HCT116 (cell line): Measurements from ENCODE around the gene ECEL1. TPM values are rescaled to one million over a fixed set of nuclear protein-coding genes. Genes with fewer than 3 reads are reported as not detected.

Experiments
- ATAC-seq: fragments of 200-7000 bp; cut with Tn5 transposase; 2 replicates; pipeline ENCODE4 v1.9.1; 2020; ENCODE audit warnings: mild to moderate bottlenecking, moderate library complexity
- BruUV-seq: library from RNA; stranded (reverse); fragments of 400-500 nt; replicated peaks from 2 replicates; lab custom pipeline; 2021; lab: Mats Ljungman, UMichigan
- CTCF ChIA-PET: fragments of 300-600 bp; sonication (Branson Sonifier 250); formaldehyde crosslinking; loops from one replicate; lab custom pipeline; 2021; ENCODE audit warnings: antibody characterized with exemption; lab: Charles Lee
- POLR2A ChIA-PET: fragments of 300-600, 350-600 bp; sonication (Branson Sonifier 250); formaldehyde crosslinking; loops from one replicate; lab custom pipeline; 2021; ENCODE audit warnings: antibody characterized with exemption; lab: Charles Lee
- RAD21 ChIA-PET, 2 experiments: fragments of 300-600 bp; sonication (Branson Sonifier 250); formaldehyde crosslinking; loops; one replicate each; lab custom pipeline; 2023; ENCODE audit warnings: low total read pairs in 2 of 2; ENCODE audit not compliant: uncharacterized antibody in 2 of 2, unreplicated experiment in 2 of 2, low non-redundant PET in 1 of 2; lab: Charles Lee
- DNase-seq: peaks from one replicate; pipeline ENCODE4 v3.0.0-alpha.2; 2010; ENCODE audit warnings: low read depth, low spot score
- H2AFZ ChIP-seq: fragments of 200-600 bp; shearing (Covaris generic), sonication (generic); 2 replicates; pipeline ENCODE4 v1.6.1; 2017; ENCODE audit warnings: low read depth, mixed run types, mixed read lengths, antibody characterized with exemption, low read length; ENCODE audit not compliant: poor library complexity, severe bottlenecking
- H3K27ac ChIP-seq: 2 replicates; pipeline ENCODE4 v1.5.1; 2012; ENCODE audit warnings: low read depth, low read length
- H3K27me3 ChIP-seq: fragments of 200-600 bp; sonication (generic); 2 replicates; pipeline ENCODE4 v1.6.1; 2016; ENCODE audit warnings: mixed run types, low read length, mixed read lengths; ENCODE audit not compliant: insufficient read depth
- H3K36me3 ChIP-seq, 2 experiments: fragments of 200-500 bp in 1 of 2; fragments of 200-600 bp in 1 of 2; sonication (Bioruptor generic) in 1 of 2; sonication (generic) in 1 of 2; 2 replicates each; pipeline versions ENCODE4 v1.5.1 to v1.6.1; 2014 to 2016; ENCODE audit warnings: low read length in 2 of 2, inconsistent platforms in 1 of 2, mixed read lengths in 1 of 2, mixed run types in 1 of 2; ENCODE audit not compliant: insufficient read depth in 2 of 2, control insufficient read depth in 1 of 2
- H3K4me1 ChIP-seq, 2 experiments: fragments of 200-600 bp in 1 of 2; sonication (generic) in 1 of 2; 2 replicates each; pipeline versions ENCODE4 v1.5.1 to v1.6.1; 2012 to 2017; ENCODE audit warnings: low read length in 2 of 2, inconsistent platforms in 1 of 2, mild to moderate bottlenecking in 1 of 2, mixed read lengths in 1 of 2, mixed run types in 1 of 2, moderate library complexity in 1 of 2; ENCODE audit not compliant: insufficient read depth in 2 of 2, control insufficient read depth in 1 of 2
- H3K4me2 ChIP-seq: fragments of 200-600 bp; sonication (generic); 2 replicates; pipeline ENCODE4 v1.6.1; 2017; ENCODE audit warnings: mixed run types, low read length, mixed read lengths
- H3K4me3 ChIP-seq, 2 experiments: fragments of 200-600 bp in 1 of 2; sonication (generic) in 1 of 2; replicated peaks in 1 of 2; 2 replicates each; pipeline ENCODE4 v1.5.1; 2011 to 2016; ENCODE audit warnings: low read length in 2 of 2, control low read depth in 1 of 2, low read depth in 1 of 2, mild to moderate bottlenecking in 1 of 2, mixed read lengths in 1 of 2, mixed run types in 1 of 2
- H3K79me2 ChIP-seq: fragments of 200-600 bp; sonication (generic); 2 replicates; pipeline ENCODE4 v1.6.1; 2017; ENCODE audit warnings: mild to moderate bottlenecking, mixed run types, low read length, moderate library complexity, mixed read lengths; ENCODE audit not compliant: insufficient read depth
- H3K9ac ChIP-seq: fragments of 200-600 bp; sonication (generic); 2 replicates; pipeline ENCODE4 v1.6.1; 2016; ENCODE audit warnings: low read length, mixed read lengths
- H3K9me2 ChIP-seq: fragments of 200-600 bp; sonication (generic), shearing (Covaris generic); 2 replicates; pipeline ENCODE4 v1.6.1; 2017; ENCODE audit warnings: mixed run types, mild to moderate bottlenecking, moderate library complexity; ENCODE audit not compliant: insufficient read depth
- H3K9me3 ChIP-seq, 2 experiments: fragments of 200-500 bp in 1 of 2; fragments of 200-600 bp in 1 of 2; sonication (Bioruptor generic) in 1 of 2; sonication (generic) in 1 of 2; 2 replicates each; pipeline ENCODE4 v1.6.1; 2014 to 2017; ENCODE audit warnings: low read length in 2 of 2, mixed read lengths in 2 of 2, inconsistent platforms in 1 of 2, low read depth in 1 of 2, mild to moderate bottlenecking in 1 of 2, mixed run types in 1 of 2, moderate library complexity in 1 of 2; ENCODE audit not compliant: control insufficient read depth in 1 of 2, insufficient read depth in 1 of 2
- H4K20me1 ChIP-seq: fragments of 200-600 bp; sonication (generic), shearing (Covaris generic); 2 replicates; pipeline ENCODE4 v1.6.1; 2017; ENCODE audit warnings: mixed run types, mild to moderate bottlenecking, moderate library complexity; ENCODE audit not compliant: insufficient read depth
- CBX3 ChIP-seq: IDR thresholded peaks from 2 replicates; pipeline ENCODE4 v1.6.1; 2012; ENCODE audit warnings: low read depth
- CEBPB ChIP-seq: IDR thresholded peaks from 2 replicates; pipeline ENCODE4 v1.6.1; 2012; ENCODE audit warnings: low read depth
- CTCF ChIP-seq, 3 experiments: fragments of 200-600 bp in 1 of 3; sonication (generic) in 1 of 3; IDR thresholded peaks in 2 of 3; conservative IDR thresholded peaks in 1 of 3; 2 replicates each; pipeline ENCODE4 v1.5.1; 2012 to 2017; ENCODE audit warnings: low read depth in 2 of 3, low read length in 2 of 3, antibody characterized with exemption in 1 of 3, borderline replicate concordance in 1 of 3, control low read depth in 1 of 3, mild to moderate bottlenecking in 1 of 3, mixed read lengths in 1 of 3, mixed run types in 1 of 3, moderate library complexity in 1 of 3; ENCODE audit not compliant: insufficient read depth in 1 of 3
- EGR1 ChIP-seq: IDR thresholded peaks from 2 replicates; pipeline ENCODE4 v1.6.1; 2012; ENCODE audit warnings: low read depth
- ELF1 ChIP-seq: IDR thresholded peaks from 2 replicates; pipeline ENCODE4 v1.6.1; 2012; ENCODE audit warnings: low read depth, borderline replicate concordance
- EZH2phosphoT487 ChIP-seq: fragments of 200-600 bp; IDR thresholded peaks from 2 replicates; pipeline ENCODE4 v1.6.1; 2018; ENCODE audit warnings: antibody characterized with exemption, borderline replicate concordance
- FOSL1 ChIP-seq: IDR thresholded peaks from 2 replicates; pipeline ENCODE4 v1.6.1; 2012; ENCODE audit warnings: low read depth
- POLR2A ChIP-seq: IDR thresholded peaks from 2 replicates; pipeline ENCODE4 v1.7.0; 2011; ENCODE audit warnings: borderline replicate concordance; ENCODE audit not compliant: insufficient read depth, insufficient read length; ENCODE audit errors: extremely low read depth
- POLR2AphosphoS5 ChIP-seq: IDR thresholded peaks from 2 replicates; pipeline ENCODE4 v1.6.1; 2011; ENCODE audit warnings: mild to moderate bottlenecking, low read depth, low read length, moderate library complexity
- SIN3A ChIP-seq: IDR thresholded peaks from 2 replicates; pipeline ENCODE4 v1.6.1; 2012; ENCODE audit warnings: low read depth
- SP1 ChIP-seq: IDR thresholded peaks from 2 replicates; pipeline ENCODE4 v1.6.1; 2012; ENCODE audit warnings: low read depth
- SRF ChIP-seq: IDR thresholded peaks from 2 replicates; pipeline ENCODE4 v1.6.1; 2012; ENCODE audit warnings: low read depth
- TCF7L2 ChIP-seq: IDR thresholded peaks from 2 replicates; pipeline ENCODE4 v1.7.0; 2011; ENCODE audit warnings: borderline replicate concordance, inconsistent platforms; ENCODE audit not compliant: insufficient read depth, insufficient read length; ENCODE audit errors: extremely low read depth
- ZBTB33 ChIP-seq: IDR thresholded peaks from 2 replicates; pipeline ENCODE4 v1.6.1; 2011; ENCODE audit warnings: mild to moderate bottlenecking, low read length, moderate library complexity; ENCODE audit not compliant: insufficient replicate concordance; ENCODE audit errors: extremely low read depth
- ZFX ChIP-seq: fragments of 450-650 bp; IDR thresholded peaks from 2 replicates; pipeline ENCODE4 v1.6.1; 2017
- ZNF274 ChIP-seq: fragments of 200-500 bp; sonication (Bioruptor generic); IDR thresholded peaks from 2 replicates; pipeline ENCODE4 v1.6.1; 2014; ENCODE audit warnings: mild to moderate bottlenecking, low read depth, low read length, inconsistent platforms
- intact Hi-C: fragments of 100-400 bp; cut with micrococcal nuclease; formaldehyde crosslinking; loops from 2 replicates; pipeline ENCODE4 v1.10.0; 2022
- total RNA-seq: library from RNA; stranded (reverse); gene quantifications from one replicate; pipeline ENCODE4 v1.2.1, GENCODE V29; 2021; ENCODE audit not compliant: unreplicated experiment
- TF ChIP-seq, protein P1 (sequence below): IDR thresholded peaks from 2 replicates; pipeline ENCODE4 v1.6.1; 2012

The ECEL1 gene
- total RNA-seq, 1 experiment from 2014 or later: not detected

- RAD21 ChIA-PET: no interaction called here
- ATAC-seq (no peak), DNase-seq (no peak)
- Histone ChIP-seq H3K9ac (no peak overlapping the region), H4K20me1 (no peaks in the 10 kb centered on the region), H3K79me2 (no peaks in the 10 kb centered on the region)
- no TSS peak for BruUV-seq
- no peak for TF ChIP-seq EZH2phosphoT487
- no peak for TF ChIP-seq SIN3A
- TF ChIP-seq CEBPB: no peak
- no peak for TF ChIP-seq ELF1
- no peak for TF ChIP-seq TCF7L2
- no peak for TF ChIP-seq CBX3
- no peak for TF ChIP-seq POLR2A
- TF ChIP-seq, protein P1, sequence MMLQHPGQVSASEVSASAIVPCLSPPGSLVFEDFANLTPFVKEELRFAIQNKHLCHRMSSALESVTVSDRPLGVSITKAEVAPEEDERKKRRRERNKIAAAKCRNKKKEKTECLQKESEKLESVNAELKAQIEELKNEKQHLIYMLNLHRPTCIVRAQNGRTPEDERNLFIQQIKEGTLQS: no peak
- no peak for TF ChIP-seq SRF
- no peak for TF ChIP-seq CTCF (IDR thresholded peaks at IDR 0.05 in 2 of 3, conservative IDR thresholded peaks at IDR 0.05 in 1 of 3; ENCODE audit: borderline replicate concordance in 1 of 3, insufficient read depth in 1 of 3, low read depth in 2 of 3, low read length in 2 of 3)
- TF ChIP-seq ZBTB33: no peak
- TF ChIP-seq ZNF274: no peak
- TF ChIP-seq SP1: no peak
- no peak for TF ChIP-seq POLR2AphosphoS5
- no peak for TF ChIP-seq ZFX
- TF ChIP-seq FOSL1: no peak
- no peak for TF ChIP-seq EGR1
- TF ChIP-seq, all 23 proteins: peak for 0
- Histone ChIP-seq H3K9me3 (no peaks in the 10 kb centered on the region), H3K27me3 (no peaks in the 10 kb centered on the region), H3K9me2 (no peaks in the 10 kb centered on the region), H3K36me3 (no peaks in the 10 kb centered on the region), H3K4me2 (no peak overlapping the region), H3K27ac (no peak overlapping the region), H2AFZ (no peak overlapping the region), H3K4me1 (no peaks in the 10 kb centered on the region), H3K4me3 (no peak overlapping the region)
- intact Hi-C loops: loop anchor here (10.0 kb wide), 1 partner anchor 185 kb away; no protein-coding TSS in a partner anchor
- CTCF ChIA-PET: no interaction called here
- POLR2A ChIA-PET: no interaction called here
These were observed 42.3 kb upstream of the ECEL1 start for GRCh38 chr2:232529806-232530547.
